Measurements from ENCODE around the gene GALNT1. TPM values are rescaled to one million over a fixed set of nuclear protein-coding genes. Genes with fewer than 3 reads are reported as not detected.

GALNT1 gene
- total RNA-seq, 1 donor from 2014 or later = 47.8 TPM

DNA sequence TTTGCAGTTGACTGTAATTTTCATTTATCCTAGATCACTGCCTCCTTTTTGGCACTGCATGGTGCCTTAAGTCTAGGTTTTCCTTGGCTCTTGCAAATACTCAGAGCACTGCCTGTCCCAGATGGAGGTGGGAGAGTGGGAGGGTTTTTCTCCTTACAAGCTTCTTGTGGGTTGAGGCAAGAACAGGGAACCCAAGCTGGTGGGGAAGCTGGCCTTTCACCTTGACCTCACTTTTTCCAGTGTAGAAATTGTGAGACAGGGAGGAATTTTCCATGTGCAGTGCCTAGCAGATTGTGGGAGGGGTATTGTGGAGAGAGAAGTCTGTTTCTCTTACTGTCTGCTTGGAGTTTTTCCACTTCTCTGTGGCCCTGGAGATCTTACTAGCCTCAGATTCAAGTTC is 21.5 kb downstream of the GALNT1 start:
- H3K9me3 ChIP-seq (replicated peaks) = peaks cover 57% of the 10 kb centered on the region
- TF ChIP-seq, protein P1, sequence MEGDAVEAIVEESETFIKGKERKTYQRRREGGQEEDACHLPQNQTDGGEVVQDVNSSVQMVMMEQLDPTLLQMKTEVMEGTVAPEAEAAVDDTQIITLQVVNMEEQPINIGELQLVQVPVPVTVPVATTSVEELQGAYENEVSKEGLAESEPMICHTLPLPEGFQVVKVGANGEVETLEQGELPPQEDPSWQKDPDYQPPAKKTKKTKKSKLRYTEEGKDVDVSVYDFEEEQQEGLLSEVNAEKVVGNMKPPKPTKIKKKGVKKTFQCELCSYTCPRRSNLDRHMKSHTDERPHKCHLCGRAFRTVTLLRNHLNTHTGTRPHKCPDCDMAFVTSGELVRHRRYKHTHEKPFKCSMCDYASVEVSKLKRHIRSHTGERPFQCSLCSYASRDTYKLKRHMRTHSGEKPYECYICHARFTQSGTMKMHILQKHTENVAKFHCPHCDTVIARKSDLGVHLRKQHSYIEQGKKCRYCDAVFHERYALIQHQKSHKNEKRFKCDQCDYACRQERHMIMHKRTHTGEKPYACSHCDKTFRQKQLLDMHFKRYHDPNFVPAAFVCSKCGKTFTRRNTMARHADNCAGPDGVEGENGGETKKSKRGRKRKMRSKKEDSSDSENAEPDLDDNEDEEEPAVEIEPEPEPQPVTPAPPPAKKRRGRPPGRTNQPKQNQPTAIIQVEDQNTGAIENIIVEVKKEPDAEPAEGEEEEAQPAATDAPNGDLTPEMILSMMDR (IDR thresholded peaks at IDR 0.05; ENCODE audit: borderline replicate concordance) = no peak
- intact Hi-C loops (cut with micrococcal nuclease) = no loop called here

DNA sequence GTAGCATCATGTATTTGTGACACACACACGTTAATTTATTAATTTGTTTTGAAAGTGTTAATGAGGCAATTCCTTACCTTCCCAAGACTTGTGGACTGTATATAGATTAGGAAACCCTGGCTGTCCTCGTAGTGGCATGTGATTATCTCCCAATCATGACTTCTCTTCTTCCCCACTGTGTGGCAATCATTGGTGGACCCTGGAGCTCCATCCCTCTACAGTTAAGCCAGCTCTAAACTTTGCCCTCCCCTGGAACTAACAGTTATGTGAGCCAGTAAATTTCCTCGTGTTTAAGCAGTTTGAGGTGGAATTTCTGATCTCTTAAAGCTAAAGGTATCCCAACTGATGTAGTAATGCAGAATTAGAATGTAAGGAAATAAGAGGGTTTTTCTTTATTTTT is 22.0 kb downstream of the GALNT1 start:
- peaks cover 8% of the 10 kb centered on the region for H3K36me3 ChIP-seq
- intact Hi-C loops (cut with micrococcal nuclease) = no loop called here
- peaks cover 52% of the 10 kb centered on the region for H3K9me3 ChIP-seq (replicated peaks)
- no peak overlapping the region for H3K27ac ChIP-seq (replicated peaks)
- H3K4me3 ChIP-seq = no peak overlapping the region
- H3K4me1 ChIP-seq = peaks cover 20% of the 10 kb centered on the region
- no peak for DNase-seq
- TF ChIP-seq, protein P1 (IDR thresholded peaks at IDR 0.05; ENCODE audit: borderline replicate concordance) = no peak
- no peaks in the 10 kb centered on the region for H3K27me3 ChIP-seq (ENCODE audit: low read depth)

More for the DNA sequence above, 21.5 kb downstream of the GALNT1 start:
- H3K4me1 ChIP-seq = peaks cover 15% of the 10 kb centered on the region
- H3K27ac ChIP-seq (replicated peaks) = no peak overlapping the region
- no peak for DNase-seq
- H3K27me3 ChIP-seq (ENCODE audit: low read depth) = no peaks in the 10 kb centered on the region
- H3K4me3 ChIP-seq = no peak overlapping the region
- peaks cover 8% of the 10 kb centered on the region for H3K36me3 ChIP-seq

DNA sequence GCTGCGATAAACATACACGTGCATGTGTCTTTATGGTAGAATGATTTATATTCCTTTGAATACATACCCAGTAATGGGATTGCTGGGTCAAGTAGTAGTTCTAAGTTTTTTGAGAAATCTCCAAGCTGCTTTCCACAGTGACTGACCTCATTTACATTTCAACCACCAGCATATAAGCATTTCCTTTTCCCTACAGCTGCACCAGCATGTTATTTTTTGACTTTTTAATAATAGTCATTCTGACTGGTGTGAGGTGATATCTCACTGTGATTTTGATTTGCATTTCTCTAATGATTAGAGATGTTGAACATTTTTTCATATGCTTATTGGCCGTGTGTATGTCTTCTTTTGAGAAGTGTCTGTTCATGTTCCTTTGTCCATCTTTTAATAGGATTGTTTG is 22.8 kb downstream of the GALNT1 start:
- Histone ChIP-seq H3K9me3 (replicated peaks) (peaks cover 47% of the 10 kb centered on the region), H3K27ac (replicated peaks) (no peak overlapping the region), H3K36me3 (peaks cover 8% of the 10 kb centered on the region), H3K4me3 (no peak overlapping the region), H3K27me3 (ENCODE audit: low read depth) (no peaks in the 10 kb centered on the region), H3K4me1 (peaks cover 28% of the 10 kb centered on the region)
- TF ChIP-seq, protein P1 (IDR thresholded peaks at IDR 0.05; ENCODE audit: borderline replicate concordance) = no peak
- no peak for DNase-seq
- intact Hi-C loops (cut with micrococcal nuclease) = no loop called here

DNA sequence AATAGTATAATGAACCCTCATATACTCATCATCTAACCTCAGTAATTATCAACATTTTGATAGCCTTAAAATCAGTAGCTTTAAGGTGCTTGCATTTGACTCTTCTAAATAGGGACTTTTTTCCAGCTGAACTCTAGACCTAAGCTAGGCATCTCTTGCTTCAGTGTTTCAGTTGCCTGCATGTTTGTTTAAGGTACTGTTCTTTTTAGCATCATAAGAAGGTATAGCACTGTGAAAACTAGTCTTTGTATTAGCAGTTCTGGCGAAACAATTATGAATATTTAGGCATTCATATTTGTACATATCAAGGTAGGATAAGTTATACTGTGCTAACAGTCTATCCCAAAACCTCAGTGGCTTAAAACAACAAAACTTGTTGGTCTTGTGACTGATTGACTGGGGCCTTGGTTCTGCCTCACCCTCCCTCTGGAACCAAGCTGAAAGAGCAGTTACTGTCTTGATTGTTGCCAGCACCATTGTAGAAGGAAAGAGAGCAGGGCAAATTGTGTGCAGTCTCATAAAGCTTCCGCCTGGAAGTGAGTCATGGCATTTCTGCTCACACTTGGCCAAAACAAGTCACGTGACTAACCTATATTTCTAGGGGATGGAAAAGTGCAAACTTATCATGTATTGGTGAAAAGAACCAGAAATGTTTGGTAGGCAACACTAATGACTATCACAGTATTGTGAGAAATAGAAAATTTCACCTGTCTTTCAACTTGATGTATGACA is 24.3 kb downstream of the GALNT1 start:
- Histone ChIP-seq H3K36me3 (peaks cover 8% of the 10 kb centered on the region), H3K27ac (replicated peaks) (no peak overlapping the region), H3K4me1 (peaks cover 43% of the 10 kb centered on the region), H3K27me3 (ENCODE audit: low read depth) (no peaks in the 10 kb centered on the region), H3K9me3 (replicated peaks) (peaks cover 33% of the 10 kb centered on the region), H3K4me3 (no peak overlapping the region)
- intact Hi-C loops (cut with micrococcal nuclease) = no loop called here
- TF ChIP-seq, protein P1 (IDR thresholded peaks at IDR 0.05; ENCODE audit: borderline replicate concordance) = no peak
- no peak for DNase-seq

DNA sequence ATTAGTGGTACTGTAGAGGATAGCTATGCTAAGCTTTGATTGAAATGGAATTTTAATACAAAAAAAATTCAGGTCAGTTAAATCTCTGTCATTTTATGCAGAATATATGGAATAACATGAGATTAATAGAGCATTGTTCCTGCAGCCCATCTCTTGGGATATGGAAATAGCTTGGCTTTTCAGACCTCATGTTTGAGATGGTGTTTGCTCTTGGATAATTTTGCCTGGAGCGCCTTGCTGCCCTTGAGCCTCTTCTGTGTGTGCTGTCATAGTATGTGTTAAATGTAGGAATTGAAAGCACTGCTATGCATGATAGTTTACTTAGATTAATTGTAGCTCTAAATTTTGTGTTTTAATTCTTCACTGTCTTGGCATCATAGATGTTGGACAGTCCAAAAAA is 27.7 kb downstream of the GALNT1 start:
- Histone ChIP-seq H3K4me3 (no peak overlapping the region), H3K27me3 (ENCODE audit: low read depth) (no peaks in the 10 kb centered on the region), H3K27ac (replicated peaks) (no peak overlapping the region), H3K4me1 (peaks cover 63% of the 10 kb centered on the region), H3K9me3 (replicated peaks) (no peaks in the 10 kb centered on the region), H3K36me3 (no peaks in the 10 kb centered on the region)
- intact Hi-C loops (cut with micrococcal nuclease) = no loop called here
- DNase-seq = no peak
- TF ChIP-seq, protein P1 (IDR thresholded peaks at IDR 0.05; ENCODE audit: borderline replicate concordance) = no peak

All from left ventricle myocardium inferior (tissue), 1 donor.